ENCODE measurements around the gene TMOD1. TPM values are rescaled to one million over a fixed set of nuclear protein-coding genes. Genes with fewer than 3 reads are reported as not detected.

TMOD1 gene
- total and polyA plus RNA-seq, 2 of the 8 experiments (the other 6 are each of a cell fraction or from before 2014, with no cell fraction given), result 0.17 to 0.88 TPM

GRCh38 chr9:97511655-97512427 lies 10.4 kb downstream of the TMOD1 start (continued):
- no peak for TF ChIP-seq RNF2 (IDR thresholded peaks at IDR 0.05; ENCODE audit: borderline replicate concordance, low read depth, low read length, missing control alignments, poor library complexity, severe bottlenecking)

Data from H1 (cell line).